ENCODE measurements around the gene STX8.

STX8 gene

GRCh38 chr17:9439851-9440250 is 135.8 kb downstream of the STX8 start:
- no peak for DNase-seq (ENCODE audit: low spot score)

GRCh38 chr17:9436630-9437029 is 139.0 kb downstream of the STX8 start:
- no peak for DNase-seq (ENCODE audit: low spot score)

DNA sequence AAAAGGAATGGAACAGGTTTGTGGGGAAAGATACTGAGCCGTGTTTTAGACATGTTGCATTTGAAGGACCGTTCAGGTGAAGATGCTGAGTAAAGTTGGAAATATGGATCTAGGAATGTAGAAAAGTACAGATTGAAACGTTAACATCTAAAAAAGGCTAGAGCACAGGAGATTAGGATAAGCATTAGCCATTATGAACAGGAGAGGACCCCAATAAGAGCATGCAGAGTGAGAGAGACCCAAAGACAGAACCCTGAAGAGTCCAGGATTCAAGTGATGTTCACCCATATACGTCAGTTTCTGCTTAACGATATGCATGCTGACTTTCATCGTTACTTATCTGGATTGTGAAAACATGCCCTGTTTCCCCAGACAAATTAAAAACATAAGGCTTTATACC is 140.5 kb downstream of the STX8 start:
- DNase-seq (ENCODE audit: low spot score), result no peak

- no peak for DNase-seq (ENCODE audit: low spot score)
Measured at GRCh38 chr17:9434642-9435057, 141.0 kb downstream of the STX8 start.

- DNase-seq (ENCODE audit: low spot score), result no peak
Measured at GRCh38 chr17:9432934-9433421, 142.6 kb downstream of the STX8 start.

GRCh38 chr17:9432134-9432885 is 143.3 kb downstream of the STX8 start:
- DNase-seq (ENCODE audit: low spot score), result no peak

- DNase-seq (ENCODE audit: low spot score), result no peak
Measured at GRCh38 chr17:9431620-9432019, 144.0 kb downstream of the STX8 start.

DNA sequence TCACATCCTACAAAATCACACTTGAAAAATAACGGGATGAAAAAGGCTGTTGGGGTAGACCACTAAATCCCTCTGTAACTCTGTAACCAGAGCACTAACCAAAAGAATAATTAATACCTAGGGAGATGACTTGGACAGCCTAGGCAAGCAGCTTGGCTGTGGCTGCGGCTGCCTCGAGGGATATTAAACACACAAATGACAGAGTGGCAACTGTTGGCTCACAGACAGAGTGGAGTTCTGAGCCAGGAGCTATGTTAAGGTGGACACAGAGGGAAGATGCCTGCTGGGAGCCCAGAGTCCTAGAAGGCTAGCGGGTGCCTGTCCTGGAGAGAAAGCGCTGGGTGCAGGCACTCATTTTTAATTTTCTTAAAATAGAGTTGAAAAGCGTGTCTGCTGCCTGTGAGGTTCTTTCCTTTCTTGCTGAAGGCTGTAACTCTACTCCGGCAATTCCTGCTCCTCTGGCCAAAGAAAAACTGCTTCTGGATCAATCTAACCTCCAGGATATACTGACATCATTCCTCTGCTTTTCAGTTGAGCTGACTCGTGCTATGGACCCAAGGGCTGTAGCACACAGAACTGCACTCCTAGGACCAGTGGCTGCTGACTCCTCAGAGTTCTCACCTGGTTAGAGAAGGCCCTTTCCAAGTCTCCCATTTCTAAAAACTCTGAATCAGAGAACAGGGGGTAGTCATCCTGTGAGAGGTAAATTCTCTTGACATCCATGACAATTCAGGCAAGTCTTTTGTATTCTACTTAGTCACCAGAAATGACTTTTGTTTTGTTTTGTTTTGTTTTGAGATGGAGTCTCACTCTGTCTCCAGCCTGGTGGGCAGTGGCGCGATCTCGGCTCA is 147.9 kb downstream of the STX8 start:
- DNase-seq (ENCODE audit: low spot score), result no peak

DNA sequence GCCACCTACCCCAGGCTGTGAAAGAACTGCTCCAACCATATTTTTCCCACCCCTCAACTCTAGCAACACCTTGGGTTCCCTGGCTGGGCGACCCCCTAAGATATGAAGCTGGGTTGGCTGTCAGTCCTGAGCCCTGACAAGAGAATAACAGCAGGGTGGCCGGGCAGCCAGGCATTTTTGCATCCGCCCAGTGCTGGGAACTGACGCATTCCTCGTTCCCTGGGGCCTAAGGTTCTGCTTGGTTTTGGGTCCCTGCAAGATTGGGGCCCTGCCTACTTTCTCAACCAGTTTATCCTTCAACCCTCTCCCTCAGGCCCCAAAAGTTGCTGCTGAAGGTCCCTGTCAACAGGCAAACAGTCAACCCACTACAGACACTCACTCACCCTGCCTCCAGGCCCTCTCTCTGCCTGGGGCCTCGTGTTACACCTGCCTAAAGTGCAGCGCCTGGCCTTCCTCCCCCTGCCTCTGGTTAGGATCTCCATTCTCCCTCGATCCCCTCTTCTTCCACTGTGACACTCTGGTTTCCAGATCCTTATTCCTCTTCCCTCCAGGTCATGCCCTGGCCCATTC is 151.5 kb downstream of the STX8 start:
- DNase-seq (ENCODE audit: low spot score), result no peak

DNA sequence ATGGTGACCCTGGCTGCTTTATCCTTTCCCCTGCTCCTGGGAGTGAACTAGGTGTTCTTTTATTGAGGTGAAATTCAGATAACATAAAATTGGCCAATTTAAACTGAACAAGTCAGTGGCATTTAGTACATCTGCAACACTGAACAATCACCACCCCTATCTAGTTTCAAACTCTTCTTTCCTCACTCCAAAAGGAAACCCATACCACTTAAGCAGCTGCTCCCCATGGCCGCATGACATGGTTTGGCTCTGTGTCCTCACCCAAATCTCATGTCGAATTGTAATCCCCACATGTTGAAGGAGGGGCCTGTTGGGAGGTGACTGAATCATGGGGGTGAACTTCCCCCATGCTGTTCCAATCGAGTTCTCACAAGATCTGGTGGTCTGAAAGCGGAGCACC is 154.1 kb downstream of the STX8 start:
- no peak for DNase-seq (ENCODE audit: low spot score)

GRCh38 chr17:9419932-9420453 is 155.6 kb downstream of the STX8 start:
- DNase-seq (ENCODE audit: low spot score), result no peak

DNA sequence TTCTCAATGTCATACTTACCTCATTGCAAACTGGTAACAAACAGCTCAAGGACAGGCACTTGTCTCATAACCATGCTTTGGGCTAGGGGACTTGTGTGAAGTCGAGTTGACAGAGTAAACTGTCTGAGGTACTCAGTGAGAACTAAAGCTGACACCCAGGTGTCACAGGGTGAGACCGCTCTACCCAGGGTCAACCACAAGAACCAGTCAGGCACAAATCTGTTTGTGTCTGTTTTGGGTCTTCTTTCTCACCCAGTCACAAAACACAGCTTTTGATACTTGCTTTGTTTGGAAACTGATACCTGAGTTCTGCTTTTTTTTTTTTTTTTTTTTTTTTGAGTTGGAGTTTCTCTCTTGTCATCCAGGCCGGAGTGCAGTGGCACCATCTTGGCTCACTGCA is 161.1 kb downstream of the STX8 start:
- DNase-seq (ENCODE audit: low spot score), result no peak

- DNase-seq (ENCODE audit: low spot score), result no peak
Measured at GRCh38 chr17:9410737-9411136, 164.9 kb downstream of the STX8 start.

GRCh38 chr17:9410301-9410700 is 165.3 kb downstream of the STX8 start:
- no peak for DNase-seq (ENCODE audit: low spot score)

DNA sequence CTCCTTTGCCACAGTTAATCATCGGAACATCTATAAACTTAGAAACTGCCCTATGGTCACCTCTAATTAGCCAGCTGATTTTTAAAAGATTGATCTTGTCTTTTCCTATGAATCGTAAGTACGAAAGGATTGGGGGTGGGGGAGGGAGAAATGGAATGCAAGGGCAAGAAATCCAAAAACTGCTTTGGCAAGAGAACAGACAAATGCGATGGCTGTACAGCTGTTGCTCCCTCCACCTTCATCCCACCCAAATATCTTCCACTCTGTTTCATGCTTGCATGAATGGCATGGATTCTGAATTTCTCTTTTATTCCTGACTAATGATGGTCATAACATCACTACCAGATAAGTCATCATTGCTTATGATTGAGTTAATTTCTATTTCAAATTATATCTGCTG is 165.7 kb downstream of the STX8 start:
- no peak for DNase-seq (ENCODE audit: low spot score)

DNA sequence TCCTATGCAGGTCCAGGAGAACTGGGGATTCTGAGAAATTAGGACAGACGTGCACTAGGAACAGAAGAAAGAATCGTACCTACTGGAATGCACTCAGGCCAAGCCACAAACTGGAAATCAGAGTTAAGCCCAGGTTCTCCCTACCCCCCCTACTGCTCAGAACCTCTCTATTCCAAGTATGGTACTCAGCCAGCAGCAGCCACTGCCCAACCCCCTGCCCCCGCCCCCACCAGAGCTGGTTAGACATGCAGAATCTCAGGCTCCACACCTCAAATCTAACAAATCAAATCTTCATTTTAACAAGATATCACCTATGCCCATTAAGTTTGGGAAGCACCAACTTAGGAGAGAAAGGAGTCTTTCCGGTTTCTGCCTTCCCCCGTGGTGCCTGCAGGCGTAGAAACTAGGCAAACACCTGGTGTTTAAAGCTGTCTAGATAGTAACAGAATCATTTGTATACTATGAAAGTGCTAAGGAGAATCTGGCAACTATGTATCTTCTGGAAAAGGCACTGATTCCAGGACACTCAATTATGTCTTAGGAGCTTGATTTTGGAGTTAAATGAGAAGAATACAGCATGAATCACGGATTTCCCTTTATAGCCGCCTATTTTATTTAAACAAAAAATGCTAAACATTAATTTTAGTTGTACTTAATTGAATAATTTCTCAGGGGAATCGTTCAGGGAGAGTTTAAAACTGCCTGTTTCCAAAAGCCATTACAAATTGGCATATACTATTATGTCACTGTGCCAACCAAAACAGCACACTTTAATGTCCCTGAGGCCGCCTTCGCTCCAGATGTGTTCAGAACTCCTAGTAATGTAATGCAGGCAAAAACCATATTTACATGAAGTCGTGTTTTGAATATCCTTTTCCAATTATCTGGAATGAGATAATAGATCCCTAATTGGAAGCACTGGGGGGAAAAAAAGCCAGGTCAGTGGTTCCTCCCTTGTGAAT is 166.5 kb downstream of the STX8 start:
- DNase-seq (ENCODE audit: low spot score), result no peak

DNA sequence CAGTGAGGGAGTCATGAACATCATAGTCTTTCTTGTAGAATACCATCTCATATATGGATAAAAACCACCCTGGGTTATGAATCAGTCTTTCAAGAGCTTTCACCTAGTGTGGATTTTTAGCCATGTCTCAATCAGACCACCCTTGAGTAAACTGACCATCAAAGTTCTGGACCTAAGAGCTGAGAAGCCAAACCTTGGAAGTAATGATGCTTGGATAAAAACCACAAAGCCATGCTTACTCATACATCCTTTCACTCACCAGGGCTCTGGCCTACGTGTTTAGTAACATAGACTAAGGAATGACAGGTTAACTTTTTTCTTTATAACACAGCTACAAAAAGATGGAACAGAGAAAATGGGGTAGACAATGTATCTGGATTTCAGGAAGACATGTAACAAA is 167.2 kb downstream of the STX8 start:
- DNase-seq (ENCODE audit: low spot score), result no peak

DNA sequence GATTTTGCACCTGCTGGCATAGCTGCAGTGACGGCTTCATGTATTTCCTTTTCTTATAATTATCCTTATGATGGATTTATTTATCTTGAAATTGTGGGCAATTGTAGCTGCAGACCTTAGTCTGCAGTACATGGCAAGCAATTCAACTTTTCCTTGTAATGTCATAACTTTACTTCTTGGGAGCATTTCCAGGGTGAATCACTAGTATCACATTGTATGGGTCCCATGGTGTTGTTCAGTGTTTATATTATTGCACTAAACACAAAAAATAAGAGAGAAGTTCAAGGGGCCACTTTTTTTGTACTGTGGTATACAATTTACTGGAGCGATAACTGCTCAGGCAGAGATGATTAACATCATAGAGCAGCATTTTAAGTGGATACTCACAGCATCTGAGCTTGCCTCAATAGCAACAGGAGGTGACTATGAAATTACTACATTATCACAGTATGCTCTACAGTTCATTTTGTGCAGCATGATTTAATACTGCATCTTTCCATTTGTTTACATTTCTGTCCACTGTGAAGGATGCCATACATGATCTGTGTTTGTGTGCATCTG is 169.5 kb downstream of the STX8 start:
- DNase-seq (ENCODE audit: low spot score), result no peak

- DNase-seq (ENCODE audit: low spot score), result no peak
Measured at GRCh38 chr17:9403257-9403656, 172.4 kb downstream of the STX8 start.

DNA sequence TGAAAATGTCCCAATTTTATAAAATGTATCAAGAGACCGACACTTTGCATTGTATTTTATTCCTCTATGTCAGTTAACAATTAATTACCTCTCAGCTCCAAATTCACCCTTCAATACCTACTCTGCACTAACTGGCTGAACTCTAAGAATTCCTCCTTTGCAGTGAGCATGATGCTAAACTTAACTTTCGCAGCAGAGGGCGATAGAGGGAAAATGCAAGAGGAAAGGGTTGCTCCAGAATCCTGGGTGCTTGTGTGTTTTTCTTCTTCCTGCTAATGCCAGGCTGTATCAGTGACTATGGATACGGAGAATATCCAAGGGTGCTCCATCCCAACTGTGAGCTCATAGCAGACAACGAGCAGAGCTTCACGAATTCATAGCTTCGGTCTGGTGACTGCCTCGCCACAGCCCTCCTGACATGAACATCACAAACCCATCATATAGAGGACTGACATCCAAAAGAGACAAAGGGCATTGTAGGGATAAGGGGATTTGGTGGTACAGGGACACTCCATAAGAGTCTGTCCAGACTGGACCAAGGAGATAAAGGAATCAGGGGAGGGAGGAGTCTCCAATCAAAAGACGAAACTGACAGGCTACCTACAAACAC is 172.9 kb downstream of the STX8 start:
- peak; percentile 26 for DNase-seq (ENCODE audit: low spot score)

GRCh38 chr17:9401434-9401833 is 174.2 kb downstream of the STX8 start:
- DNase-seq (ENCODE audit: low spot score), result no peak
